ENCODE results near the gene SULT1C4.

DNA sequence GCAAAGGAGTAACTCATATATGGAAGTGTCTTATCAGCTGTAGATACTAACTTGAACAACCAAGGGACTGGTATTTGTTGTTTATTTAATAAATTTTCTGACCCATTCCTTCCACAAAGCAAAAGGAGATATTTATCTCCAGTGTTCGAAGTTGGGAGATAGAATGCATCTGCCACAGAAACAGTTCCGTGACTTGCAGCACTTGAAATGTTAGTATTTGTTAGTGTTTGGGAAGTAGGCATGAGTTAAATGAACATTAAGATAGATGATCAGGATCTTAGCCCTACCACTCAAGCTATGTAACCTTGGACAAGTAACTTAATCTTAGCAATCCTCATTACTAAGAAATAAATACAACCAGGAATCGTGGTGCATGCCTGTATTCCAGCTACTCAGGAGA lies 12.1 kb upstream of the SULT1C4 start:
- TF ChIP-seq, protein P1, sequence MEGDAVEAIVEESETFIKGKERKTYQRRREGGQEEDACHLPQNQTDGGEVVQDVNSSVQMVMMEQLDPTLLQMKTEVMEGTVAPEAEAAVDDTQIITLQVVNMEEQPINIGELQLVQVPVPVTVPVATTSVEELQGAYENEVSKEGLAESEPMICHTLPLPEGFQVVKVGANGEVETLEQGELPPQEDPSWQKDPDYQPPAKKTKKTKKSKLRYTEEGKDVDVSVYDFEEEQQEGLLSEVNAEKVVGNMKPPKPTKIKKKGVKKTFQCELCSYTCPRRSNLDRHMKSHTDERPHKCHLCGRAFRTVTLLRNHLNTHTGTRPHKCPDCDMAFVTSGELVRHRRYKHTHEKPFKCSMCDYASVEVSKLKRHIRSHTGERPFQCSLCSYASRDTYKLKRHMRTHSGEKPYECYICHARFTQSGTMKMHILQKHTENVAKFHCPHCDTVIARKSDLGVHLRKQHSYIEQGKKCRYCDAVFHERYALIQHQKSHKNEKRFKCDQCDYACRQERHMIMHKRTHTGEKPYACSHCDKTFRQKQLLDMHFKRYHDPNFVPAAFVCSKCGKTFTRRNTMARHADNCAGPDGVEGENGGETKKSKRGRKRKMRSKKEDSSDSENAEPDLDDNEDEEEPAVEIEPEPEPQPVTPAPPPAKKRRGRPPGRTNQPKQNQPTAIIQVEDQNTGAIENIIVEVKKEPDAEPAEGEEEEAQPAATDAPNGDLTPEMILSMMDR (conservative IDR thresholded peaks at IDR 0.05; ENCODE audit: low read depth in 2 of 2), result no peak
- TF ChIP-seq POLR2AphosphoS5 (IDR thresholded peaks at IDR 0.05; ENCODE audit: low read depth) (no peak), REST (IDR thresholded peaks at IDR 0.05; ENCODE audit: unreplicated experiment) (no peak), ETS1 (IDR thresholded peaks at IDR 0.05) (no peak), EZH2 (IDR thresholded peaks at IDR 0.05; ENCODE audit: low read depth, unreplicated experiment) (no peak), EZH2phosphoT487 (IDR thresholded peaks at IDR 0.05; ENCODE audit: unreplicated experiment) (no peak), JUNB (IDR thresholded peaks at IDR 0.05; ENCODE audit: unreplicated experiment) (no peak)

Data from GM23338 (cell line).